ENCODE data around the gene HMX1. TPM values are rescaled to one million over a fixed set of nuclear protein-coding genes. Genes with fewer than 3 reads are reported as not detected.

Gene HMX1
- total RNA-seq, 2 experiments from 2014 or later, result not detected

DNA sequence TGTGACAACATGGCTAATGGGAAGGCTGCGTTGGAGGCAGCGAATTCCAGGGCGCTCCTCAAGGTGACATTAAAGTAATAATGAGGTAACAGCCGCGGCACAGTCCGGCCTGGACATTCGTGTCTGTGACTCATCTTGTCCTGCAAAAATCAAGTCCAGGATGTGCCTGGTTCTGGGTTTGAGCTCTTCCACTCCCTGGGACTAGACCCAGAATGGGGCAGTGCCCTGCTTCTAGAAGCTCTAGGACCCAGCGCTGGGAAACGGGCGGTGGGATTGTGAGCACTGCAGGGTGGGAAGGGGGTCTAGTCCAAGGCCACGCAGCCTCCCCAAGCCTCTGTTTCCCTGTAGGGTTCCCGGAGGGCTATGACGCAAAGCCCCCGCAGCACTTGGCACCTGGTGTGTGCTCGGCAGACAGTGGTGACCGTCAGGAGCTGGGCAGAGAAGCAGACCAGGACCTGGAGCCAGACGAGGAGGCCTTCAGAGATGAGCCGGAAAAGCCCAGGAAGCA, 34.9 kb downstream of the HMX1 start:
- ATAC-seq (no peak), DNase-seq (no peak)
- Mint-ChIP-seq H3K9me3 (ENCODE audit: low read depth) (no peaks in the 10 kb centered on the region), H3K4me1 (no peaks in the 10 kb centered on the region), H3K4me3 (no peak overlapping the region), H3K27me3 (no peaks in the 10 kb centered on the region), H3K36me3 (no peaks in the 10 kb centered on the region), H3K27ac (no peak overlapping the region)
- CTCF ChIA-PET, result no interaction called here

DNA sequence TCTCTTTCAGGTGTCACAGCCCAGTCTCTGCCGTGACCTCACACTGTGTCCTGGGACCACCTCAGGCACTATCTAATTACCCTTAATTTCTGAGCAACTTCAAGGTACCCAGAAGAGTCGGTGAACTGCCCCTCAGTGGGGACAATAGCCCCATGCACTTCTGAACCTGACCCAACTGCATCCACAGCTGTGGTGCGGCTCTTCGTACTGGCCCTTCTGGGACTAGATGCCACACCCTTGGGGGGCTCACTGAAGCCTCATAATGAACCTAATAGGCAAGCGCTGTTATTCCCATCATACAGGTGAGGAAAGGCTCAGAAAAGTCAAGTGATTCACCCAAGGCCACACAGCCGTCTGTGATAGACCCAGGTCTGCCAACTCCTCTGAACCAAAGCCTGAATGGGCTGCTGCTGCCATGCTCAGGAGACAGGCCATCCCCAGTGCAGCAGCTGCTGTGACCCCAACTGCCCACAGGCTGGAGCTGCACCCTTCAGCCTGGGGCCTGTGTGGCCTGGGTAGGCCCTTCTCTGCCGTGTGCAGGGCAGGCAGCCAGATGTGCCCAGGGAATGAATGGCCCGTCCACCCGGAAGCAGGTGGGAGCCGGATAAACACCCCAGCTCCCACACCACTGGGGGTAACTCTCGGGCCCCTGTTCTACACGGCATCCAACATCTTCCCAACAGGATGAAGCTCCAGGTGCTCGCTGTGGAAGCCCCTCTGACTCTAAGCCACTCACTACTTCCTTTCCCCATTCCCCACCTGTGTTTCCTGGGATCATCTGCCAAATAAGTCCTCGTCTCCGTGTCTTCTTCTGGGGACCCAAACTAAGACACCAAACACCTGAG, 35.9 kb downstream of the HMX1 start:
- Mint-ChIP-seq H3K9me3 (ENCODE audit: low read depth) (no peaks in the 10 kb centered on the region), H3K4me3 (no peak overlapping the region), H3K36me3 (no peaks in the 10 kb centered on the region), H3K4me1 (no peaks in the 10 kb centered on the region), H3K27me3 (no peaks in the 10 kb centered on the region), H3K27ac (no peak overlapping the region)
- ATAC-seq (no peak), DNase-seq (no peak)
- CTCF ChIA-PET, result no interaction called here

DNA sequence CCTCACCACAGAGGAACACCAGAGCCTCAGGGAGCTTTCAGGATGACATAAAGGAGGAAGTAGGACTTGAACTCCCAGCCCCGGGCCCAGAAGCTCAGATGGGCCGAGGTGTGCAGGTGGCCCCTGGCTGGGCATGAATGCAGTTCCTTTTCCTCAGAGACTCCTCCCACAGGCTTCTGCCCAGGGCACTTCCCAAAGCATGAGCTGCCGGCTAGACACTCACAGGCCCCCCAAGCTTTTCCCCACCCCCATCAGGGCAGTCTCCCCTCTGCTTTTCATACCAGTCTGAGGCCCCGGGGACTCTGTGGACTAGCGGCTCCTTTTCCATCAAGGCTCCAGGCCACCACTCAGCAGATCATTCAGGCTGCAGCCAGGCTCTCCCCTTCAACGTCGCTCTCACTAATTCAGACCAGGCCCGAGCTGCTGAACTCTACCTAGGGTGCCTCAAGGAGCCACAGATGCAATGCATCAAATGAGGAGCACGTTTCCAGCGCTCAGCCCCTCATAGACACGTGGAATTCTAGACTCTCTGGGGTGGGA, 36.9 kb downstream of the HMX1 start:
- no peaks in the 10 kb centered on the region for H3K36me3 Mint-ChIP-seq
- no peak overlapping the region for H3K4me3 Mint-ChIP-seq
- ATAC-seq (no peak), DNase-seq (no peak)
- no peaks in the 10 kb centered on the region for H3K27me3 Mint-ChIP-seq
- H3K9me3 Mint-ChIP-seq (ENCODE audit: low read depth), result no peaks in the 10 kb centered on the region
- H3K27ac Mint-ChIP-seq, result no peak overlapping the region
- CTCF ChIA-PET, result no interaction called here
- no peaks in the 10 kb centered on the region for H3K4me1 Mint-ChIP-seq

DNA sequence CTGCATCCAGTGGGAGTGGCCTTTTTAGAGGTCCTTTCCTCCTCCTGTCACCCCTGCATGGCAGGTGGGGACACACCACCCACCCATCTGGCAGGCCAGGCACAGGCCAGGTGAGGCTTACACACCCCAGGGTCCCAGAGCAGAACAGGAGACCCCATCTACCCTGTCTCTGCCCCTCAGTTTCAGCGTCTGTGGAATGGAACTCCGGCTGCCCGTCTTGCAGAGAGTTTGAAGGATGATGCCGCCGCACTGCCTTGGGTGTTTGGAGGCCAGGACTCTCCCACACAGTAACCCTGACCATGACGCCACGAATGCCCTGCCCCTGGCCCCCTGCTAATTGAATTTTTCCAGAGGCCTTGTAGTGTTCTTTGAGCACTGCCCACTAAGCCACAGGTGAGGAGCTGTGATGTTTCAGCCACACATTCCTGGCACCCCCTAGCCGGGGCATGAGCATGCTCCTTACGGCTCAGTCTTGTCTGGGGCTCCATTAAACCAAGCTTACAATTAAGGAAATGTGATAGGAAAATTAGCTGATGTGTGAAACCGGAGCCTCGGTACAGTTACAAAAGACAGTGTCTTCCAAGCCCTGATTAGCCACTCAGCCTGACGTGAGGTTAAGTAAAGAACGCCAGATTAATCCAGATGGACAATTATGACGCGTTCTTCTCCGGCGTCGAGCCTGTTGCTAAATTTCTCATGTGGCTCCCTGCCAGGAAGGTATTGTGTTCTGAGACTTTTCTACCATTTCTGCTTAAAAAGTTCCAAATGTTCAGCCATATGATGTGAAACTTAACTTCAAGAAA, 39.3 kb downstream of the HMX1 start:
- no peaks in the 10 kb centered on the region for H3K36me3 Mint-ChIP-seq
- no peak for ATAC-seq
- DNase-seq, result no peak
- CTCF ChIA-PET, result no interaction called here
- no peaks in the 10 kb centered on the region for H3K9me3 Mint-ChIP-seq (ENCODE audit: low read depth)
- no peaks in the 10 kb centered on the region for H3K27me3 Mint-ChIP-seq
- no peak overlapping the region for H3K27ac Mint-ChIP-seq
- H3K4me1 Mint-ChIP-seq, result no peaks in the 10 kb centered on the region
- no peak overlapping the region for H3K4me3 Mint-ChIP-seq

DNA sequence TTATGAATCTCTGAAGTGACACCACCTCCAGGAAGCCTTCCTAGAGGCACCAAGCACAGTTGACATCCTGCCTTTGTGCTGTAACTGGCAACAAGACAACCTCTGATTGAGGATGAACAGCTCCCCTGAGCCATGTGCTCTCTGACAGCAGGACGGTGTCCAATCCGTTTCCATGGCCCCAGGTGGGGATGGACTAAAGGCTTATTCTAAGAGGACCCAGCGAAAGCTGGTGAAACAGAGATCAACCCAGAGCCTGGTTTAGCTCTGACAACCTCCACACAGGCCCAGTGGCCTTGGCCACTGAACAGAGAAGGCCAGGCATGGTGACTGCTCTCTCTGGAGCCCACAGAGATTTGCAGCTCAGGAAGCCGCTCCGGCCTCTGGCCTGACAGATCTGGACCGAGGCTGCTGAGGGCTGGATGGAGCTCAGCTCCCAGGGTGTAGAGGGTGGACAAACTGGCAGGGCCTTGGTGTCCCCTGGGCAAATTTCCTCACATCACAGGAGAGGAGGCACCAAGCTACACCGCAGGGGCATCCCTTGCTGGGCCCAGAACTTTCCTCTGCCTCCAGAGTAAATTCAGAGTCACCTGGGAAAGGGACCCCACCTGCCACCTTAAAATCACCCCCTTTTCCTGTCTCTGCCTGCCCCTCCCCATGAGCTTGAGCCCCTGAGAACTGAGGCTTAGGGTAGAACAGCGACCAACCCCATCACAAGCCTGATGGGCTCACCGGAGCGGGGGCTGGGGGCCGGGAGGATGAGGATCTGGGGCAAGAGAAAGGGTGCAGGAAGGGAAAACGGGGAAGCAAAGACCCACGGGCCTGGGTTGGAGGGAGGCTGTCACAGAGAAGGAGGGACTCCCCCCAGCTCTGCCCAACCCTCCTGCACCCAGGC, 40.2 kb downstream of the HMX1 start:
- Mint-ChIP-seq H3K9me3 (ENCODE audit: low read depth) (no peaks in the 10 kb centered on the region), H3K27ac (no peak overlapping the region), H3K4me1 (no peaks in the 10 kb centered on the region), H3K27me3 (no peaks in the 10 kb centered on the region), H3K36me3 (no peaks in the 10 kb centered on the region), H3K4me3 (no peak overlapping the region)
- CTCF ChIA-PET, result no interaction called here
- ATAC-seq (no peak), DNase-seq (peak; percentile 15)

DNA sequence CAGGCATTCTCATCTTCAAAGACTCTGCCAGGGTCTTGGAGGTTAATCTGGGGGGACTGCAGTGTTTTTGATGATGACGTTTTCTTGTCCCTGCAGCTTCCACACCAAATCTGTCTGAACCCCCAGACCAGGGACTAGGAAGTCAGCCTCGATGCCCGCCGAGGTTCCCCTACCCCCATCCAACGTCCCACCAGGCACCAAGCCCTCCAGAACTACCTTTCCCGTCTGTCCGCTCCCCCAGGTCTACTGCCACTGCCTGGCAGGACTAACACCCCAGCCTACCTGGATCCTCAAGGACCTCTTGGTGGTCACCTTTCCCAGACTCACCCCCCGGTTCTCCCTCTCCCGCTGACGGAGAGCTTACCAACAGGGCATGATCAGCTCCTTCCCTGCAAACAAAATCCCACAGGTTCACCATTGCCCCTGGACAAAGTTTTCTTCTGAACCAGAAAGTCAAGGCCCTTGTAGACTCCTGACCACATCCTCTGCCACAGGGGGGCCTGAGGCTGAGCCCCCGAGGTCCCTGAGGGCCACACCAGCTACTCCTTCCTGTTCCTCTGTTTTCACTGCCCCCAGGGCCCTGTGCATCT, 40.9 kb downstream of the HMX1 start:
- Mint-ChIP-seq H3K27me3 (no peaks in the 10 kb centered on the region), H3K27ac (no peak overlapping the region), H3K4me3 (no peak overlapping the region), H3K36me3 (no peaks in the 10 kb centered on the region), H3K9me3 (ENCODE audit: low read depth) (no peaks in the 10 kb centered on the region), H3K4me1 (no peaks in the 10 kb centered on the region)
- ATAC-seq, result no peak
- DNase-seq, result no peak
- CTCF ChIA-PET, result no interaction called here

DNA sequence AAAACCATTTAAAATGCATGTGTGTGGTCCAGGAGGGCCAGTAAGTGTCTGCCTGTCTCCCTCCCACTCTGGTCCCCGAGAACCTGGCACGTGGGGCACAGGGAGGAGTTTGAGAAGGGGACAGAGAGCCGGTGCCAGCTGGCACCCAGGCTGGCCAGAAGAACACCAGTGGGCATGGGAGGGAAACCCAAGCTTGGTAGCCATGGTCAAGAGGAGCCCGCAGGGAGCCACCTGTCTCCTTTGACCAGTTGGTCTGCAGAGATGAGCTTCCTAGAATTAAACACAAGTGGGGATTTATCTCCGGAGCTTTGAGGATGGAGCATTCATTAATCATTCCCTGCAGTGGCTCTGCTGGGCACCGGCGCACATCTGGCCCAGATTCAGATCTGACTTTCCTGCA, 41.6 kb downstream of the HMX1 start:
- no peaks in the 10 kb centered on the region for H3K9me3 Mint-ChIP-seq (ENCODE audit: low read depth)
- no peak for DNase-seq

DNA sequence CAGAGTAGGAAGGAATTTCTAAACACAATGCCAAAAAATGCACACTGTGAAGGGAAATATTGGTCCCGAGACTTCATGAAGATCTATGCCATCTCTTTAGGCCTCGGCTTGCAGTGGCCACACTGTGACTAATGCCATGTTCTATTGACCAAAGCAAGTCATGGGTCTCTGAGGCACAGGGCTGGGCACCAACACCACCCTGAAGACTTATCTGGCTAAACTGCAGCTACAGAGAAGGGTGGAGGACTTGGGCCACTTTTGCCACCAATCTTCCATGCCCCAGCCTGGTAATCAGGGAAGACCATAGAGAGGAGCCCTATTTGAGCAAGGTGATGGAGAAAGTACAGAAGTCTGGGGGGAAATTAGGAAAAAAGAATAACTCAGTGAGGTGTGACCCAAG, 42.1 kb downstream of the HMX1 start:
- CTCF ChIA-PET, result no interaction called here
- H3K27me3 Mint-ChIP-seq, result no peaks in the 10 kb centered on the region

More for the DNA sequence above, 41.6 kb downstream of the HMX1 start:
- CTCF ChIA-PET, result no interaction called here
- no peaks in the 10 kb centered on the region for H3K4me1 Mint-ChIP-seq
- H3K36me3 Mint-ChIP-seq, result no peaks in the 10 kb centered on the region
- ATAC-seq, result no peak
- no peak overlapping the region for H3K27ac Mint-ChIP-seq
- no peaks in the 10 kb centered on the region for H3K27me3 Mint-ChIP-seq
- H3K4me3 Mint-ChIP-seq, result no peak overlapping the region

DNA sequence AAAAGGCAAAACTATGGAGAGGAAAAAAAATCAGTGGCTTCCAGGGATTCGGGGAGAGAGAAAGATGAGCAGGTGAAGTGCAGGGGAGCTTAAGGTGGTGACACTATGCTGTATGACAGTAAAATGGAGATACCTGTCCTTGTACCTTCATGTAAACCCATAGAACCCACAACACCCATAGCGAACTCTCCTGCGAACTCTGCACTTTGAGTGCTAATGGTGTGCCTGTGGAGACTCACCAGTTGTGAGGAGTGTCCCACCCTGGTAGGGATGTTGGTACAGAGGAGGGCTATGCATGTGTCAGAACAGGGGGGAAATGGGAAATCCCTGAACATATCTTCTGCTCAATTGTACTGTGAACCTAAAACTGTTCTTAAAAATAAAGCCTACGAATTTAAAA, 42.8 kb downstream of the HMX1 start:
- CTCF ChIA-PET, result no interaction called here
- peak; percentile 29 for DNase-seq
- no peaks in the 10 kb centered on the region for H3K27me3 Mint-ChIP-seq
- no peaks in the 10 kb centered on the region for H3K4me1 Mint-ChIP-seq
- no peaks in the 10 kb centered on the region for H3K9me3 Mint-ChIP-seq (ENCODE audit: low read depth)
- H3K4me3 Mint-ChIP-seq, result no peak overlapping the region
- no peak overlapping the region for H3K27ac Mint-ChIP-seq
- no peaks in the 10 kb centered on the region for H3K36me3 Mint-ChIP-seq
- ATAC-seq, result no peak

More for the DNA sequence above, 42.1 kb downstream of the HMX1 start:
- Mint-ChIP-seq H3K4me1 (no peaks in the 10 kb centered on the region), H3K4me3 (no peak overlapping the region), H3K9me3 (ENCODE audit: low read depth) (no peaks in the 10 kb centered on the region), H3K36me3 (no peaks in the 10 kb centered on the region), H3K27ac (no peak overlapping the region)
- DNase-seq (no peak), ATAC-seq (no peak)

DNA sequence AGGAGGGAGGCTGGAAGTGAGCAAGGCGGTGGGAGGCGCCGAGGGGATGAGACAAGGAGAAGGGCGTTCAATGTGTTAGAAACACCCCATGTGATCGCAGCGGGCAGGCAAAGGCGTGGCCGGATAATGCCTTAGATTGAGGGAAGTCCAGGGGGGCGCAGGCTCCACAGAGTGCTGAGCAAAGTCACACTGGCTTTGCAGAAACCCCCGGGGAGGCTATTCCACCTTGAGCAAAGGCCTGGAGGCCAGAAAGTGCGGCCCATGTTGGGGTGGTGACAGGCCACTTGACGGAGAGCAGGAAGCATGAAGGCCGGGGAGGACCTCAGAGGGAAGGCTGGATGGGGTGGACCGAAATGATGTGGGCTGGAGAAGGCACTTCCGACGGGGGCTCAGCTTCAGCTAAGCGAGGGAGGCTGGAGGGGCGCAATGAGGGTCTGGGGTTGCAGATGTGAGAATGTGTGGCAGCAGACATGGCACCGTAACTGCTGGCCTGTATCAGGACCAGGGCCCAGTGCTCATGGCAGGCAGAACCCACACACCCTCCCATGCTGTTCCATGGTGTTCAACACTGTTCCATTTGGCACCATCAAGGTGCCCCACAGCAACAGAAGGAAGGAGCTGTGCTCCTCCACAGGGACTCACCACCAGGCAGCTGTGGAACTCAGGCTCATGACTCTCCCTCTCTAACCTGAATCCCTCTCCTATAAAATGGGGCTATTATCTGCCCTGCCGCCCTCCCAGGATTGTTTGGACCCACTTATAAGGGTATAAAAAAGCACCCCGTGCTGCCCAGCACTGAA, 50.3 kb downstream of the HMX1 start:
- CTCF ChIA-PET, result no interaction called here
- Mint-ChIP-seq H3K27me3 (no peaks in the 10 kb centered on the region), H3K27ac (no peak overlapping the region), H3K36me3 (no peaks in the 10 kb centered on the region), H3K4me1 (no peaks in the 10 kb centered on the region), H3K9me3 (ENCODE audit: low read depth) (no peaks in the 10 kb centered on the region), H3K4me3 (no peak overlapping the region)
- DNase-seq, result peak; percentile 31
- ATAC-seq, result no peak

DNA sequence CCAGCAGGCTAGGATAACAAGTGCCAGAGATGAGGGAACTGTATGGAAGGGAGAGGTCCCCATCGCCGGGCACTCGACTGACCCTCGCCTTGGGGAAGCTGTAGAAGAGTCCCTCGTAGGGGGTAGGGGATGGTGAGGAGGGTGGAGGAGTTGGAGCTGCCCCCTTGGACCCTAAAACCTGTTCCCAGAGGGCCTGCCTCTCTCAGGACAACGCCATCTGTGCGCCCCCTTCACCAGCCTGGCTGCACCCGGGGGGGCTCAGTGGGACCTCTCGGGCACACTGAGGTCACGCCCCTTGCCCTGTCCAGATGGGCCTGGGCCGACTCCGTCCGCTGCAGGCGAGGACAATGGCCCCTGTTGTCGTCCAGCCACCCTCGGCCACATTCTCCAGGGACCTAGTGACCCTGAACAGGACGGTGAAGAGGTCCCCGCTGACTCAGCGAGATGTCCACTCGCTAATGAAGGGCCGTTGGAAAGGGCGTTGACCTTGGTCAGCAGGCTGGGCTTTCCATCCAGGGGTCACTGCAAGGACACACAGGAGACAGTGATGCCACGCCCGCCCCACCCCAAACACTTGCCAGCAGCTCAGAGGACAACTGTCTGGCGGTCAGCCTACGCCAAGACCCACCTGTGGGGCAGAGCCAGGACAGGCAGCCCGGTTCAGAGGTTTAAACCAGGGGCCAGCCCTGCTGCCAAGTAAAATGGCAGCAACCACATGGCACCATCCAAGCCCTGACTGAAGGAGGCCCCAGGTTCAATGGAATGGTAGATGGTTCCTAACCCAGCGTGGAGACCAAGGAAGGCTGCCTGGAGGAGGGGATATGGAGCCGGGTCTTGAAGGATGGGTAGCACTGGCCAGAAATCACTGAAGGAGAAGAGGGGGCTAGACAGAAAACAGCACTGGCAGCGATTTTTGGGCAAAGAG, 51.2 kb downstream of the HMX1 start:
- no peaks in the 10 kb centered on the region for H3K9me3 Mint-ChIP-seq (ENCODE audit: low read depth)
- ATAC-seq (no peak), DNase-seq (peak; percentile 26)
- no peak overlapping the region for H3K27ac Mint-ChIP-seq
- no peaks in the 10 kb centered on the region for H3K36me3 Mint-ChIP-seq
- no peaks in the 10 kb centered on the region for H3K4me1 Mint-ChIP-seq
- no peak overlapping the region for H3K4me3 Mint-ChIP-seq
- CTCF ChIA-PET, result no interaction called here
- H3K27me3 Mint-ChIP-seq, result no peaks in the 10 kb centered on the region
